ENCODE measurements around the gene GHR.

Gene GHR

DNA sequence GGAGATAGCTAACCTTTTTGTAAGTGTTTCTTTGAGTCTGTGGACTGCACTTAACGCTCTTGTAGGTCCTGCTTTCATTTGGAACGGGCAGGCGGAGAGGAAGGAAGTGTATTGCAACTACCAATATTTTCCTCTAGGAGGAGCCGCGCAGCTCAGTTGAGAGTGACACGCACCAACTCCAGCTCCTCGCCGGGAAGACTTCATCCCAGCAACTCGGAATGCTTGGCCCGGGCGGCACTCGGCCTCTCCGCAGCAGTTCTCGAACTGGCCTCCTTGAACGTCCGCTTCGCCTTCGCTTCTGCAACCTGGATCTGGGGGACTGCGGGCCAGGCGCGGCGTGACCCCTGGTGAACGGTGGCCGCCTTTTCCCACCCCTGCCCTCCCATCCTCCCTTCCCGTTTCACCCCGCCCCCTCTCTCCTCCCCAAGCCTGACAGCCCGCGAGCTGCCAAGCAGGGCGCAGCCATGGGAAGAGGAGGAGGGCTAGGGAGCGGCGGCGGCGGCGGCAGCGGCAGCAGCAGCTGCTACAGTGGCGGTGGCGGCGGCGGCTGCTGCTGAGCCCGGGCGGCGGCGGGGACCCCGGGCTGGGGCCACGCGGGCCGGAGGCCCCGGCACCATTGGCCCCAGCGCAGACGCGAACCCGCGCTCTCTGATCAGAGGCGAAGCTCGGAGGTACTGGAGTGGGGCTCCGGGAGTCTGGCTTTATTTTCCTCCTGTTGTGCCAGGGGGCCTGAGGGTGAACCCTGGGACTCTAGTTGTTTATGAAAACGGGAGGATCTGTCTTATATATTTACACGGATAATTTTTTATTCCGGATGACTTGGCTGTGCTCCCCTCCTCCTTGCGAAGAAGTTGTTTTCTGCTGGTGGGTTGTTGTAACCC lies at the start of gene GHR:
GHR (plus strand) TSS at position 155 of the 881 bp plus-strand sequence. CDS start 142,436 bp downstream, outside the sequence.
- peak; percentile 96 for FAIRE-seq
- peak; percentile 90 for DNase-seq (ENCODE audit: low spot score)

DNA sequence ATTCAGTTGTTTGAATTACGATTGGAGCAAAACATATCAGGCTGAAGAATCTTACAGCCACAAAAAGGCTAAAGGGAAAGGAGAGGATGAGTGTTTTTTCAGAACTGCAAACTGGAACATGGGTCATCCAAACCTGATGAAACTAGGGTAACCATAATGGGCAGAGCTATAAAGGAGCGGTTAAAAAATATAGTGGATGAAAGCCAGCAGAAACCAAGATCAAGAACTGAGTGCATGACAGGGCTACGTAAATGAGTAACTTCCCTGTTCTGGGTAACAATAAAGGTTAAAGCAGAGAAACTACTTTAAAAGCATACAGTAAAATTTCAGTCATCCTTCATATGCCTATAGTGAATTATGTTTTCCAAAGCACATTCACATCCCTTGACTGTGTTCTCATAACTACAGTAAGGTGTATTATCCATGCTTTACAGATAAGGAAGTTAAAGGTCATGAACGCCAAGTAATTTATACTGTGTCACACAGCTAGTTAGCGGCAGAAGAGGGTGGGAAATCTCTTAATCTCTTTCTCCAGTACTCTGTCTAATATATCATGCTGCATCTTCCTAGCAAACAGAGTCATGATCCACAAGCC lies 48.5 kb upstream of the GHR start:
- DNase-seq (ENCODE audit: low spot score) (no peak), FAIRE-seq (no peak)

DNA sequence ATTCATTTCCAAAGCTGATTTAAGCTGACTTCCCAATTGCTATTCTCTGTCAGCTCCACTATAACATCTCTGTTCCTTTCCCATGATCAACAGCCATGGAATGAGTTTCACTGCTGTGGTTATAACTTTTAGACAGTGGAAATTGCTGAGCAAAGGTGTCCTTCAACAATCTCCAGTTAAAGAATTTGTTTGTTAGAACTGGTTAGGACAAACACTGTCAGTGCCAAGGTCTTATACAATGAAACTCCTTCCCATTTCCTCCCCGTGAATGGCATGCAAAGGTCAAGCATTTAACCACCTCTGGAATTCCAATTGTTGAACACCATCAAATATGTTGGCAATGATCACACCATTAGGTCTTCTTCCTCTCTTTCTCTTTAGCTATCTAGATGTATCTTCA lies 45.7 kb upstream of the GHR start:
- DNase-seq (ENCODE audit: low spot score) (peak; percentile 53), FAIRE-seq (no peak)

DNA sequence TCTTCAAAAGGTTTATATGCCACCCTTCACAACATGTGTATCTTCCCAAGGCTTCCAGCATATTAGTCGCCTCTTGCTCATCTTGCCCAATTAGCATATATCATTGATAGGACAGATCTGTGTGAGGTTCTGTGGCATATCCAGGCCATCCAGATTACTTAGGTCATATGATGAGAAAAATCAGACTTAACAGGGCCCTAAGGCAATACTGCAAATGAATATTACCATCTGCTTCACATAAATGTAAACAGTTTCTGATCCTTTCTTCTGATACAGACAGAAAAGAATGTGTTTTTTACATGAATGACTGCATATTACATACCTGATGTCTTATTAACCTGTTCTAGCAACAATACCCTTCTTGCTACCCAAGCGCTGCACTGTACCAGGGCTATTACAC lies 41.3 kb upstream of the GHR start:
- FAIRE-seq (no peak), DNase-seq (ENCODE audit: low spot score) (no peak)

DNA sequence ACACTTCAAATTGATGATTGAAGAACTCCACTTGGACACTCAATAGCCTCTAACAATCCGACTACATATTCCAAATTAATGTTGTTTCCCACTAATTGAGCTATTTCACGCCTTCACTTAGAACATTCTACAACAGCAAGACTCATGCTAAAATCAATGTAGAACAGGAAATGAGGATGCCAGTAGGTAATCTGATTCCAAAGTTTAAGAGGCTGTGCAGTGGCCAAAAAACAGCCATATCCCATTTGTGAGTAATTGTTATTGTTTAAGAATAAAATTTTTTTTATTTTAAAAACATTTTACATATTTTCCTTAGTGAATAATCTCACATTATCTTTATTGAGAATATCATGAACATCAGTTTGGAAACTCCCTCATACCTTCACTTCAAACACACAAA lies 35.7 kb upstream of the GHR start:
- DNase-seq (ENCODE audit: low spot score) (no peak), FAIRE-seq (no peak)

DNA sequence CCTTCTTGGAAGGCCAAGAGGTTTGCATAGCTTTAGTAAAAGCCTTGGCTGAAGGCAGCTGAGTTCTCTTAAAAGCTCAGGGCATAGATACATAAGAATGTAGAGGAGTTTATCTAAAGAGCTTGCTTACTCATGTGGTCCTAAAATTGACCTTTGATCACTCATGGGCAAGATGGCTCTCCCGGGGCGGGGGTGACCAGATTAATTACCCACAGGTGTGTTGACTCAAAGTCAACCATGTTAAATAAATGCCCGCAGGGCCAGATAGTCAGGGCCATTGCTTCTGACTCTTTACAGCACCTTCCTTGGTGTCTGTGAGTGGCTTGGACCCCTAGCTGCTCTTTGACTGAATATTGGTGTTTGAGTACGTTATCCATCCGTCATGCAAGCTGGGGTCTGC lies 33.1 kb upstream of the GHR start:
- FAIRE-seq (no peak), DNase-seq (ENCODE audit: low spot score) (no peak)

DNA sequence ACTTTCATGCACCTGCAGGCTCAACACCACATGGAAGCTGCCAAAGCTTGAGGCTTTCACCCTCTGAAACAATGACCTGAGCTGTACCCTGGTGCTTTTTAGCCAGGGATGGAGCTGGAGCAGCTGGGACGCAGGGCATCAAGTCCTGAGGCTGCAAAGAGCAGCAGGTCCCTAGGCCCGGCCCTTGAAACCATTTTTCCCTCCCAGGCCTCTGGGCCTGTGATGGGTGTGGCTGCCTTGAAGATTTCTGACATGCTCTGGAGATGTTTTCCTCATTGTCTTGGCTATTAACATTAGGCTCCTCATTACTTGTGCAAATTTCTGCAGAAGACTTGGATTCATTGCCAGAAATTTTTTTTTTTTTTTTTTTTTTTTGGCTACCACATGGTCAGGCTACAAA lies 30.3 kb upstream of the GHR start:
- no peak for FAIRE-seq
- no peak for DNase-seq (ENCODE audit: low spot score)

DNA sequence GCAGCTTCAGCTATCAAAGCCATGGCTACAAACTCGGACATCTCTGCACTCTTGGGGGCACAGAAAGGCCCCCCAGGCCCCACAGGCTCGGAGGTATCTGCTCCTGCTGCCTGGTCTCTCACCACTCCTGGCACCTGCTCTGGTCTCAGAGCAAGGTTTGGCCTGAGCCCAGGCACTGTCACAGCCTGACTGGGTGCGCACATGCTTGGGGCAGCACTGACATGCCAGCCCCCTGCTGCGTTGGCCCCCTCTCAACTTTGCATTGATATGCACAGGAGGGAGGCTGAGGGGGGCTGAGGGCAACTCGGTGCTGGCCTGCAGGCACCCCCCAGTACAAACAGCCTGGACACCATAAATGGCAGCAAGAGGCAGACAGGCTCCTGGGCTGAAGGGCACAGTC lies 27.1 kb upstream of the GHR start:
- DNase-seq (ENCODE audit: low spot score) (no peak), FAIRE-seq (no peak)

DNA sequence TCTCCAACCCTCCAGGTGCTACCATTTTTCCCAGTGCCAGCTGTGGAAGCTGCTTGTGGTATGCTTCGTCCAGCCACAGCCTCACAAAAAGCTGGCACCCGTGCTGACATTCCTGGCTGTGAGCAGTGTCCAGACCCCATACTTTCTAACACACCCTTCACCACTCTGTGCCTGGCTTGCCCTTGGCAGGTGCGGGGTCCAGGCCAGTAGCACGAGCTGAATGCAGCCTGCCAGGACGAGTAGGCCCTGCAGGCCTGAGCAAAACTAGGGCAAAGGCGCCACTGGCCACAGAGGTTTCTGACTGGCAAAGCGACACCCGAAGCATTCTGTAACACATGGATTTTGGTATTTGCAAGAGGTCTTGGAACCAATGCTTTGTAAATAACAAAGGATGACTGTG lies 26.0 kb upstream of the GHR start:
- DNase-seq (ENCODE audit: low spot score) = no peak
- FAIRE-seq = no peak

DNA sequence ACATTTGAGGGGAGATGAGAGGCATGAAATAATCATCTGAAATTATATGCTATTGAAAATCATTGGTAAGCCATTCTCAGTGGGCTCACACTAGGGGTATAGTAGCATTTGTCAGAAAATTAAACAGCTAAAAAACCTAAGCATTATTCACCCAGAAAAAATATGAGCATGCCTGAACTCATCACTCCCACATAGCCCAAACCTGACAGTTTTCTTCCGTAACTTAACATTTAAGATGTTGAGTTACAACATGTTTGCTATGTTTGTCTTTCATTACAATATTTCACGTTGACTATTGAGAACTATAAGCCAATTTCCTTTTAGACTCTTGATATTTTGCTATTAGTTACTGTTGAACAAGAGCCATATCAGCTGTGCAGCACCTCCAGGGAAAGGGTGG lies 23.5 kb upstream of the GHR start:
- FAIRE-seq = no peak

DNA sequence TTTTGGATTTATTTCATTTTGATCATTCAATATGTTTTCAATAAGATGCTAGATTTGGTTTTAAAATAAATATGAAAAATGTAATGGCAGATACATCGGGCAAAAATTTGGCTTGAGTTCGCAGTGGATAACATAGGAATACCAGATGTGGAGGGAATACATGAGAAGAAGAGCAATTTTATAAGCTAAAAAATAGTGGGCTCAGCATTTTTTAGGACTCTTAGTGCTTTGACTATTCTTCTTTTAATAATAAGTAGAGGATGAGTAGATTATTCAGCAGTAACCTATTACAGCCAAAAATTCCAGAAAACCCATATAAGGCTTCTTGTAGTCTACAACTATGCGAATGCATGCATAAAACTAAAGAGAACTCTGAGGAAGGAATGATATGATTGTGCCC lies 22.8 kb upstream of the GHR start:
- FAIRE-seq (no peak), DNase-seq (ENCODE audit: low spot score) (no peak)

More for the DNA sequence above, 23.5 kb upstream of the GHR start:
- DNase-seq (ENCODE audit: low spot score) = no peak

DNA sequence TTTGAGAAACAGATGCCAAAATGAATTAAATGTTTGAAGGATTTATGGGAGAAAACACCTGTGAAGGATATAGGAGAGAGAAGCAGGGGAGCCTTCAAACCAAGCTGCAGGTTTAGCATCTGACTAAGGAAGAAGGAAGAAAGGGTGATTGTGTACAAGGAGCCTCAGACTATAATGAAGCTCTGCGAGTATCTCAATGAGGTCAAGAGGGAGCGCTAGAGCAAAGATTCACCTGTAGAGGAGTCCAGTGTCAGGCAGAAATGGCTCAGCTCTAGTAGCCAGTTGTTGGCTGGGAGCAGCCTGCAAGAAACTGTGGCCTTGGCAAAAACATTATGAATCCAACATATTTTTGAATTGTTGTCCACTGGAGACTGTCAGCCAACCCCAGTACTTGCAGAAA lies 20.0 kb upstream of the GHR start:
- no peak for FAIRE-seq
- no peak for DNase-seq (ENCODE audit: low spot score)

DNA sequence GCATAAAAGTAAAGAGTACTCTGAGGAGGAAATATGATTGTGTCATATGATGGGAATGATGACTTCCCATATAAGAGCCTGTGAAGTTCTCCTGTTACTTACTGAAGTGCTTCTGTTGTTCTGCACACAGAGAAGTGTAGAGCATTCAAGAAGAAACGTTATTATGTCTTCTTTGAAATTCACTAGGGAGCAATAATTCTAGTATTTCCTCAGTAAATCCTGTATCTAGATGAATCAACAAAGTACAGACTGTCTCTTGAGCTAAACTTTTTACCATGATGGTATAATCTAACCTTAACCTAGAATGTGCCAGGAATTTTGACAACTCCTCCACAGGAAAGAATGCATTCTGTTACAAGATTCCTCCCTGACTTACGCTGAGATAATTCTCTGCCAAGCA lies 18.9 kb upstream of the GHR start:
- no peak for DNase-seq (ENCODE audit: low spot score)
- no peak for FAIRE-seq

DNA sequence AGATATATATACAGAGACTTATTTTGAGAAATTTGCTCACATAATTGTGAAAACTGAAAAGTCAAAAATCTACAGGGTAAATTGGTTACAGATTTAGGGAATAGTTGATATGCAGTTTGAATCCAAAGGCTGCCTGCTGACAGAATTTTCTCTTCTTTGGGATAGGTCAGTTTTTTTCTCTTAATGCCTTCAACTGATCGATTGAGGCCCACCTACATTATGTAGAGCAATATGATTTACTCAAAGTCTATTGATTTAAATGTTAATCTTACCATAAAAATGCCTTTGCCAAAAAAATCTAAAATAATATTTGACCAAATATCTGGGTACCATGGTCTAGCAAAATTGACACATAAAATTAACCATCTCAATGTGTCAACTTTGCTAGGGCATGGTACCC lies 3.9 kb upstream of the GHR start:
- DNase-seq (ENCODE audit: low spot score) (no peak), FAIRE-seq (no peak)

DNA sequence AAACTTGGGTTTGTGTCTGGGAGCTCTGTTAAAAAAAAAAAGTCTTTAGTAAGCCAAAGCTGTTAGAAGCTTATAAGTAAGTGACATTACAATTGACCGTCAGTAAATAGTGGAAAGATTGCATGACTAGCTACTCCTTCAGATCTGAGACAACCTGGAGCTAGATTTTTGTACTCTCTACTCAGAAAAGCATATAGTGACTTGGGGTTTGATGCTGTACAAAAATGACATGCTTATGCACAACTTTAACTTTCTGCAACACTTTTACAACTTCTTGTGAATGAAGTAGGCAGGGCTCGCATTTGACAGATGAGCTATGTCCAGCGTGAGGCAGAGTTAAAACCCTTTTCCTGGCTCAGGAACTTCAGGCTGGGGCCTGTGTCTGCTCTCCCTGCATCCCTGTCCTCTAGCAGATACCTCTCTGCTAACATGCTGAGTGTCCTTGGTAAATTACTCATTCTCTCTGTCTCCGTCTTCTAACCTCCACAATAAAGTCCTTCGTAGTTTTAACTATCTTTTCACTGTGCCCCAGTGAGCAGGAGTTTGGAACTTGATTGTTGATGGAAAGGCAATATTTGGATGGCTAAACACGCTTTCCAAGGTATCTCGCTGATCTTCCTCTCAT lies 471 bp upstream of the GHR start:
- DNase-seq (ENCODE audit: low spot score) = no peak
- FAIRE-seq = no peak

DNA sequence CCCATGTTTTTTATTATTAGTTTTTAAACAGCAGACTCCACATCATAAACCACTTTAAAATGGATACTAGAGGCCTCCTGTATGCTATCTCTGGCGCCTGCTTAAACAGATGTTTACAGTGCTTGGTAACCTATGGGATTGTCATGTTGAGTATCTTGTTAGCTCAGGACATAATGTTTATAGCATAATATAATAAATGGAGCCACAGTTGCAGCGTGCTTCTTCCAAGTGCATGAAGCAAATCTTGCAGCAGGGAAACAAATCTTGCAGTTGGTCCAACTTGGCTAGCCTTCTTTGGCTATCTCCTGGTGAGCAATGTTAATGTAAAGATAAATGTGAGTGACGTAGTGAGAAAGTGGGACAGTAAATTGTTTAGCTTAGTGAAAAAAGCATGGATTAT lies 2.8 kb downstream of the GHR start:
- FAIRE-seq (no peak), DNase-seq (ENCODE audit: low spot score) (no peak)

DNA sequence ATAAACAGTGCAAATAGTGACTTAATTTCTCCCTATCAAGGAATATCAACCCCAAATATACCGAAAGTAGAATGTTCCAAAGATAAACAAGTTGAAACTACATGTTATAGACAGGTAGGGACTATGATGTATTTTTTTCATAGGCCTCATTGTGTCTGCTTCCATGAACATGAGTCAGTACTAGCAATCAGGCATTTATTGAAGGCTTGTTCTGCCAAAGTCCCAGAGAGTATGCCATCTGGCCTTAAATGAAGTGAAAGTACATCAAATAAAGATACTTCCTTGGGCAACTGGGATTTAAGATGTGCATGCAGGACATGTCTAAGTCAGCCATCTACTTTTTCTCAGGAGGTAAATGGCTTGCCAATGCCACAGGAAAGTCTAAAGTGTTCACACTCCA lies 6.5 kb downstream of the GHR start:
- no peak for FAIRE-seq
- DNase-seq (ENCODE audit: low spot score) = no peak

DNA sequence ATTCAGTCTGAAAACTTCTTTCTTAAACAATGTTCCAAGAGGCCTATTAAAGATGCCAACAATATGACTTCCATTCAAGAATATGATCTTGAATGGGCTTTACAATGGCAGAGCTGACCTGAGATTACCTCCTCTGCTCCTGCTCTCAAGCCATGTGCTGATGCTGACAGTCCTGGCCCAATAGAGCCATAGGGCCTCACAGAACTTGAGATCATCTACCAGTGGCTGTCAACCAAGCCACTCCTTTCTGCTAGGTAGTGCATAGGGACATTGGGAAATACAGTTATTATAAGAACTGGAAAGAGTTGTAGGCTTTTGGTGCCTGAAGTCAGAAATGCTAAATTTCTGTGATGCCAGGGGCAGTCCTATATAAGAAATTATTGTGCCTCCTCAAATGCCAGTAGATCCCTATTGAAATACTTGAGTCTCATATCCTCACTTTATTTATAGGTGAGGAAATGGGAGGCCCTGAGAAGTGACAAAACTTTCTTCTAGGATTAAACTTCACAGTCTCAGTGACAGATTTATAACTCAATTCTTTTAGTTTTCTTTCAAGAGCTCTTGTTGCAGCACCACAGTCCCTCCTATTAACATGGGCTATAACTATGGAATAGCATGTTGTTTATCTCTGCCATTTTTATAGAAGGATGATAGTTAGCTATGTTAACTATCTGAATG lies 10.9 kb downstream of the GHR start:
- FAIRE-seq (no peak), DNase-seq (ENCODE audit: low spot score) (no peak)

DNA sequence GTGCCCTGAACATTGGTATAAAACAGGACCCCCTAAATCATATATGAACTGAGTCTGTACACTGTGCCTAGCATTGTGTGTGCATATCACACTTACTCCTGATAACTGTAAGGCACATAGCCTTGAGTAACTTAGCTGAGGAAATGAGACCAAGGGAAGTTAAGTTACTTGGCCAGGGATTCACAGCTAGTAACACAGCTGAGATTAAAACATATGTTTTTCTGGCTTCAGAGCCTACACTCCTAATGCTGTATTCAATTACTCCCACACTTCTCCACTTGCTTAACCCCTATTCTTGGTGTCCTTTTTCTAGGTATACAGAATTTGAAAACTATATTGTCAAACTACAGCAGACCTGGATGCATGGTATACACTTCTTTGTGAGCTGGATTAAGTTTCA lies 12.8 kb downstream of the GHR start:
- FAIRE-seq = no peak
- DNase-seq (ENCODE audit: low spot score) = no peak

DNA sequence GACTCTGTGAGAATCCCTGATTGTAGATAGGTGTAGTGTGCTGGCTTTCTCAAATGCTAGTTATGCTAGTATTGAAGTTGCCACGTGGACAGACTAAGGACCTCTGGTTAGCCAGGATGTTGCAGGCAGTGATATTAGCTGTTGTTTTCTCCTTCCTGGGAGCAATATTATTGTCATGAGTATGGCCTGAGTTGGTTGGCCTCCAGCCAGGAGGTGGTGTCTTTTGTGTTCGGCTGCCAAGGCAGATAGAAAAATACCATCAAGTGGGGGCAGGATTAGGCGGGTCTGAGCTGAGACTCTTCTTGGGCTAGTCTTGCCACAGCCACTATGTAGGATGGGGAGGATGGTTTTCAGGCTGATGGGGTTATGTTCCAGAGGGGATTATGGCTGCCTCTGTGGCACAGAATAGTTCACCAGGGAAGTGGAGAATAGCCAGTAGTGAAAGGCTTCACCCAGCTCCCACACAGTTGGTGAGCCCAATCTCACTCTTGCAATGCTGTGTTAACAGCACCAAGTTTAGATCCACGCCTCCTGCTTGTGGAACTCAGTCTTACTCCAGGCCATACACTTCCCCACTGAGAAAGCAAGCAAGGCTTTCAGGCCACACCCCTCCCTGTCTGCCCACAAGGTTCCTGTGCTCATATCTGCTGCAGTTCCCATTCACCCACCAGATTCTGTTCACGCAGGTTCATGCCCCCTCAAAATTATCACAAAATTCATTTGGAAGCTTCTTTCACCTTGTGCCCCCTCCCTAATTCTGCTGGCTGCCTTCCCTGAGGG lies 31.2 kb downstream of the GHR start:
- no peak for DNase-seq (ENCODE audit: low spot score)
- FAIRE-seq = no peak

DNA sequence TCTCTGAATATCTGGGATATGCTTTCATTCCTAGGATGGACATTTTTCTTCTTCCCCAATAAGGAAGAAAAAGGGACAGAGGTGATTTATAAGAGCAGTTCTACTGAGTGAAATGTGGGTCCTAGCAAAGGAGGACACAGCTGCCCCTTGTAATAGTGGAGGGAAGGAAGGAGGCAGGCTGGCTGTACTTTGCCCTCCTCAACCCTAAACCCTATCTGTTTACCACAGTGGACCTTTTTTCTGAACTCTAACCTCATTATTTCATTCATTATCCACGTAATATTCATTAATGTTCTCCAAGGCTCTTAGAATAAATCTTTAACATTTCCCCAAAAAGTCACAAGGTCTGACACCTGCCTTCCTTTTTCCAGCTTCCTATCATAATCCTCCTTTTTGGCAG lies 37.8 kb downstream of the GHR start:
- FAIRE-seq (no peak), DNase-seq (ENCODE audit: low spot score) (no peak)
